NCI-H526 (cell line): Measurements from ENCODE around the gene SMYD3.

ENCODE experiments used
- DNase-seq, 2 experiments: peaks; one replicate each; lab custom pipeline; 2025; lab: John Stamatoyannopoulos, UW

The SMYD3 gene

DNA sequence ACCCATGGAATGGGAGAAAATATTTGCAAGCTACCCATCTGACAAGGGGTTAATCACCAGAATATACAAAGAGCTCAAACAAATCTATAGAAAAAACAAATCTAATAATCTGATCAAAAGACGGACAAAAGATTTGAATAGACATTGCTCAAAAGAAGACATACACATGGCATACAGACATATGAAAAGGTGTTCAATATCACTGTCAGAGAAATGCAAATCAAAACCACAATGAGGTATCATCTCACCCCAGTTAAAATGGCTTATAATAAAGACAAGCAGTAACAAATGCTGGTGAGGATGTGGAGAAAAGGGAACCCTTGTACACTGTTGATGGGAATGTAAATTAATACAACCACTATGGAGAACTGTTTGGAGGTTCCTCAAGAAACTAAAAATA is 600.9 kb downstream of the SMYD3 start:
- peak; percentile 82 to 92 for DNase-seq

DNA sequence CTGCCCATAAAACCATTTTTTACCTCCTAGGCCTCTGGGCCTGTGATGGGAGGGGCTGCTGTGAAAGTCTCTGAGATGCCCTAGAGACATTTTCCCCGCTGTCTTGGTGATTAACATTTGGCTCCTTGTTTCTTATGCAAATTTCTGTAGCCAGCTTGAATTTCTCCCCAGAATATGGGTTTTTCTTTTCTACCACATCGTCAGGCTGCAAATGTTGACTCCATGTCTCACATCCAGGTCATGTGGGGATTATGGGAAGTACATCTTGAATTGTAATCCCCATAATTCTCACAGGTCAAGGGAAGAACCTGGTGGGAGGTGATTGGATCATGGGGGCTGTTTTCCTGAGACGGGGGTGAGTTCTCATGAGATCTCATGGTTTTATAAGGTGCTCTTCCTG is 603.2 kb downstream of the SMYD3 start:
- no peak for DNase-seq

DNA sequence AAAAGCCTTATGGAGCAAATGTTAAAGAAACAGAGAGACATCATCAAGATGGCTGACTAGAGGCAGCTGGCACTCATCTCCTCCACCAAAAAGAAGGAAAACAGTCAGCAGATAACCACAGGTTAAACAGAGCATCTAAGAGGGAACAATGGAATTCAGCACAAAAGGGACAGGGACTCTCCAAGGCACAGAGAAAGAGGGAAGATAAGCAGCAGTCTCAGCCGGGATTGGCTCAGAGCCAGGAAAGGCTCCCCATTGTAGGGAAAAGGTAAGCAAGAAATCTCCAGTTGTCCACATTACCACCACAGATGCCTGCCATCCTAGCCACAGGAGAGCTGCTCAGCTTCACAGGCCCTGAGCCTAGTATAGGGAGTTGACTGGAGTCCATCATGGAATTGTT is 605.5 kb downstream of the SMYD3 start:
- DNase-seq: no peak

DNA sequence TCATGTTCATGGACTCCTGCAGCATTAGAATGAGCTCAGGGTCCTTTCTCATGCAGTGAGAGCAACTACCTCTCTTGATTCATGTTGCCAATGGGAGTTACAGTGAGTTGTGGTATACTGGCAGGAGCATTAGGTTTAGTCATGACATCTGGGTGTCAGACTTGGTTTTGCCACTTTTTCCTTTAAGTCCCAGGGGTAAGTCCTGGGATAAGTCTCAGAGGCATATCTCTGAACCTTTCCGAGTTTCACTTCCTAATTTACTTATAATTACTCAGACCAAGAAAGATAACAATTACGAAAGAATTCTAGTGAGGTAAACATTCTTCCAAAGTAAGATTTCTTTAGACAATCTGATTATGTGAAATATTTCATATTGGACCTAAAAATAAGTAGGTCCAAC is 606.0 kb downstream of the SMYD3 start:
- no peak for DNase-seq

DNA sequence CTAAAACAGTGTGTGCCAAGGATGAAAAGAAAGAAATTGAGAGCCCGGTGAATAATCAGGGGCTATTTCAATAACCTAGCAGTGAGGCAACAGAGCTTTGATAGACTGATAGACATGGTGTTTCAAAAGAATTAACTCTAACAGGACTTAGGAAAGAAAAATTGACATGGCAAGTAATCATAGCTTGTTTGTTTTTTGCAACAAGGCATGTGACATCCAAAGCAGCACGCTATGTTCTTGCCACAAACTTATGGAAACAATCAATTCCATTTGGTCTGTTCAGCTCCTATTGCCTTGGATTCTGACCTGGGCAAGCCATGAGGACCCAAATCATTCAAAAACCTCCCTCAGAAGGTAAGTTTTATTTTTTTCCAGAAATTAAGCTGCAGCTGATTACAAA is 608.5 kb downstream of the SMYD3 start:
- peak in 1 of 2 experiments; percentile 41 for DNase-seq

DNA sequence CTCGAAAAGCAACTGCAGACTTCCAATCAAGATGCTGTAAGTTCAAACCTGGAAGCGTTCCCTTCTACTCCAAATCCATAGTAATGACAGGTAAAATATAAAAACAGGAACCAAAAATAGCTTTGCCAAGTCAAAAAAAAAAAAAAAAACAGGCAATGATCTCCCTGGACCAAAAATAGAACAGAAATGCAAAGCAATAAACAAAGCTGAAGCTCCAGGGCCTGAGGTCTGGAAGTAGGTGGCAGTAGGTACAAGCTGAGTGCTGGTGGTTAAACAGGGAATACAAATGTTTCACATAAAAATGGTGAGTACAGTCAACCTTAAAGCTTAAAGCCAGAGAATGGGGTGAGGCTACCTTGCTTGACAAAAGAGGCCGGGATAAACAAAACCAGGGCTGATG is 610.8 kb downstream of the SMYD3 start:
- peak; percentile 42 to 68 for DNase-seq

DNA sequence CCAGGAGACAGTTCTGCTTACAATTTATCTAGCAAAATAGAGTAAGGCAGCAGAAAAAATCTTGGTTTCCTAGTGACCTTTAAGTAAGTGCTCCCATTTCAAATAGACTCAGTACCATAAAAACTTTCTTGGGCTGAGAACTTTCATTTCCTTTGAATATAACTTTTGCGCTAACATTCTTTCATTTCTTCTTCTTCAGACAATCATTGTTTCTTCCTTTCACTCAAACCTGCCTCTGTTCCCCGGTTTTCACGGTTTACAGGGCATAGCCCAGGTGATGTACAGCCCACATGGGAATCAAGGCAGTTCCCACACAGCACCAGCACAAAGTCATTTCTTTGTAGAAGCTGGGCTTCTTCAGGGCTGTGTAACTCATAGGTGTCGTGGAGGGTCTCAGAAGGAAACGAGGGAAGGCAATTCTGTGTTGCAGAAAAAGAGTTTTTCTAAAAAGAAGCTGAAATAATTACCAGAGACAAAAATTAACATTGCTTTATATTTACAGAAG is 611.6 kb downstream of the SMYD3 start:
- peak; percentile 30 to 34 for DNase-seq

DNA sequence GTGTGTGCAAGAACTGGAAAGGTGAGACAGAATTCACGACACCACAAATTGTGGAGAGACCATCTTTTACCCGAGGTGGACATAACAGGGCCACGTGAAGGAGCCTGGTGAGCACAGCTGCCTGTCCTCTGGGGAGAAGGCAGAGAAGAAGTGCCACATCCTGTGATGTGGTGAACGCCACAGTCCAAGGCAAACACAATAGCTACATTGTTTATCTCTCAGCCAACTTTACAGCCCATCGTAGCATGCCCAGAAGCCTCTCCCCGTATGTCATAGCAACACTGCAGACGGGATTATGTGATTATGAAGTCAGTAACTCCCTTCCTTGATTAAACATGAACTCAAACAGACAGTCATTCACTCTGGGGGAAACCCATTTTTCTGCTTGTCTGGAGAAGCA is 612.2 kb downstream of the SMYD3 start:
- peak; percentile 82 to 88 for DNase-seq

DNA sequence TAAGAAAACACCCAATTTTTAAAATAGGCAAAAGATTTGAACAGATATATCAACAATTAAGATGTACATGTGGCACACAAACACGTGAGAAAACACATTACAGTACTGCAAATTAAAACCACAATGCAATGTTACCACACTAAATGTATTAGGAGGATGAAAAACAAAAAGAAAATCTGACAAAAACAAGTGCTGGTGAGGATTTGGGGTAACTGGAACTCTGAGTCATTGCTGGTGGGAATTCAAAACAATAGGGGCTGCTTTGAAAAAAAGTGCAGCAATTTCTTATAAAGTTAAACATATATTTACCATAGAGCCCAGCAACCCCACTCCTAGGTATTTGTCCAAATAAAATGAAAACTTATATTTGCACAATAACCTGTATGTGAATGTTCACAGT is 614.1 kb downstream of the SMYD3 start:
- no peak for DNase-seq

DNA sequence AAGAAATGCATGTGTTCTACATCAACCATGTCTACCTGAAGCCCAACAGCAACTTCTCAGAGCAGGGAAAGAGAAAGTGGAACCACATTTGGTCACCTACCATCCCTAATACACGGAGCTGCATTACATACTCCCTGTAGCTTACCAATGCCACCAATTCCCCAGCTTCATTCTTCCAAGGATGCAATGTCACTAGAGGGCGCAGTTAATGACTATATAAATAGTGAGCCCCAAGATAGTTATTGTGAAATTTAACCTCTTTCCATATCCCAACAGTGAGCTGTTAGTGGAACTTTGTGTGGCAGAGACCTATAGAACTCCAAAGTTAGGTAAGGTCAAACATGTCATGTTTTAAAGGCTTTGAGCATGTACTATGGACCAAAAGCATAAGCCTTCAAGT is 618.3 kb downstream of the SMYD3 start:
- DNase-seq: peak in 1 of 2 experiments; percentile 54

DNA sequence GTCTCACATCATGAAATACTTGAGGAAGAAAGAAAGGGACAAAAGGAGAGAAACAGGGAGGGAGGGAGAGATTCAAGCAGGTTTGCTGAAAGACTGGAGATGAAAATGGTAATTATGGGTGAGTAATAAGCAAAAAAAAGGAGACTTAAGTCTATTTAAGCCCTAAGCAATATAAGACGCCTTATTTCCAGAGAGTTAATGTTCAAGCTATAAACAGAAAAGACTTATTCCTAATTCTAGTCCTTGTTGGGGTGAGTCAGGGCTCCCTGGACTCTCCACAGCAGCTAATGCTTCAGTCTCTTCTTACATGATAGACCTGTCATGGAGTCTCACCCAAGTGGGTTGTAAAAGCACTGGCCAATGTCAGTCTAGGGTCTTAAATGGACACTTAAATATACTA is 619.2 kb downstream of the SMYD3 start:
- DNase-seq: no peak

DNA sequence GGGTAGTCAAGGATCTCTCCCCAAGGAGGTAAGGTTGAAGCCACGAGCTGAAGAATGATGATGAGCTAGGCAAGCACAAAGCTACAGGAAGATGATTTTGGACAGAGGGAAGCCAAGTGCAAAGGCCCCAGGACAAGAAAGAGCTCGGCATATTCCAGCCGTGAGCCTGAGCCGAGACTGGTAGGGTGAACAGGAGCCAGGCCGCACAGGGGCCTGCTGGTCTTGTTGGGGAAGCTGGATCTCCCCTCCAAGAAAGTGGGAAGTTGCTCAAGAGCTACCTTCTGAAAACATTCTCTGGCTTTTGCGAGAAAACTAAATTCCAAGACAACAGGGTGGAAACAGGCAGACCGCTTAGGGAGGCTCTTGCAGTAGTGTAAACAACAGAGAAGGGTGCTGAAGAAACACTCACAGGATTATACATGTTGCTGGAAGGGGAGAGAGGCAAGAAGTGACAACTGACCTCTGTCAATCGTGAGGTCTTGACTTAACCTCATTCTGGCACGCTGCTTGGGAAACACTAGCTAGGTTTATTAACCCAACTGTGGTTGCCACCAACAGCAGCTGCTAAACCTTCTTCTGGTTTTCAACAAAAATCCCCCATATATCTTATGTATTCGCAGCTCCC is 625.2 kb downstream of the SMYD3 start:
- DNase-seq: no peak

DNA sequence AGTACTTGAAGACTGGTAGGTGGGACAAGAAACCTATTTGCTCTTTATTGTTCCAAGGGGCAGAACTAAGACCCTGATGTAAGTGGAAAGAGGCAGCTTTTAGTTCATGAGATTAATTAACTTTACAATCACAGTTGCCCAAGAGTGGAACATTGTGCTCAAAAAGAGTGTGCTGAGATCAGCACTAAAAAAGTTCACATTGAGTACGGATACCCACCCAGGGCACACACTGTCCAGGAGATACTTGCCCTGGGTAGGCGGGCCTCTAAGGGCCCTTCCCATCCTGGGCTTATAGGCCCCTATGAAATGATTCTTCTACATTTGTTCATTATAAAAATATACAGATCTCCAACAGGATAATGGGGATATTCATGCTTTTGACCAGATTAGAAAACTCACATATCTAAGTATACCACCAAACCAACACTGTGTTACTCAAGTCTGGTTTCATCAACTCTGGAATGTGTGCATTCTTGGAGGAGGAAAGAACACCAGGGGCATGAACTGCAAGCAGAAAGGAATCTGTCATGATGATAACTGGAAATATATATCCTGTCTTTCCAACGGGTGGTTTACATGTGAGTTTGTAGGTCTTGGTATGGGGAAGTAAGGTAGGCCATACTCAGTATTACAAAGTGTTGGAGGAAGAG is 626.2 kb downstream of the SMYD3 start:
- no peak for DNase-seq

DNA sequence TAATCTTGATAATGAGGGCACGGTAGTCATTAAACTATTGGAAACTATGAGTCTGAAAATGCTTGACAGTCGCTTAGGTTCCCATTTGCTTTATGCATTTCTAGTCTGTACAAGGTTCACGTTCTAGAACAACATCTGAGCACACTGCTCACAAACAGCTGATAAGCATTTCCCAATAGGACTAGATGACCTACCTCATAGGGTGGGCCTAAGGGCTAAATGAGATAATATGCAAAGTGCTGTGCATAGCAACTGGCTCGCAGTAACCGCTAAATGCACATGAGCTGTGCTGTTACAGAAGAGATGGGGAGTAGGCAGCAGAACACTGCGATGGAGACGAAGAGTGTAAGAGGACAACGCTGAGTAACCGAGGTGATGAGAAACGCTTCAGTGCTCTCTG is 628.0 kb downstream of the SMYD3 start:
- peak in 1 of 2 experiments; percentile 10 for DNase-seq

DNA sequence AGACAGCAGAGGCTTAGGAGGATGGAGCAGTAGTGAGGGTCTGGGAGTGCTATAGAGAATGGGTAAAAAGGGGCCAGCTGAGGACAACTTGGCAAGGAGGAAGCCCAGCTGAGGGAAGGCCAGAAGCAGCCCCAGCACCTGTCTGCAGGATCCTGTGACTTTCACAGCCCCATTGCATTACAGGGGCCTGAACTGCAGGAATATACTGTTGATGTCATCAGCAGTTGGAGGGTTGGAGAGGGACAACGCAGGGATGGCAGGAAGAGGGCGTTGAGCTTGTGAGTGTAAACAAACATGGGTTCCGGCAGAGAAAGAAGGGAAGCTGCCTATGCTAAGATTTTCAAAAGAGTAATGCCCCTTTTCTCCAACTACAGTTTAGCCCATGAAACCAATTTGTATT is 628.5 kb downstream of the SMYD3 start:
- DNase-seq: no peak

DNA sequence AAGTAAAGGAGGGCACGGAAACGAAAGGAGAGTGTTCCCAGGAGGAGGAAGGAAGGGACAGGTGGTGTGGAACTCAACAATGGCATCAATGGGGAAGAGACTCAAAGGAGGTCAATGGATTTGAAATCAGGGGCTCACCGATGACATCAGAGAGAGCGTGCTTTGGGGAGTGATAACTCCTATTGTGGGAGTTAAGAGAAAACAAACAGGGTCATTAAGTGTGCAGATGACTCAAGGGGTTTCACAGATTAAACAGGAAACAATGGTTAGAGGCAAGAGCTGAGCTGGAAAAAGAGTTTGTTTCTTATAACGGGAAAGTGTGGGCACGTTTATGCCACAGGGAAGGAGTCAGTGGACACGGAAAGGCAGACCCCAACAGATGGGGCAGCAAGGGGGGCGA is 629.1 kb downstream of the SMYD3 start:
- DNase-seq: no peak

DNA sequence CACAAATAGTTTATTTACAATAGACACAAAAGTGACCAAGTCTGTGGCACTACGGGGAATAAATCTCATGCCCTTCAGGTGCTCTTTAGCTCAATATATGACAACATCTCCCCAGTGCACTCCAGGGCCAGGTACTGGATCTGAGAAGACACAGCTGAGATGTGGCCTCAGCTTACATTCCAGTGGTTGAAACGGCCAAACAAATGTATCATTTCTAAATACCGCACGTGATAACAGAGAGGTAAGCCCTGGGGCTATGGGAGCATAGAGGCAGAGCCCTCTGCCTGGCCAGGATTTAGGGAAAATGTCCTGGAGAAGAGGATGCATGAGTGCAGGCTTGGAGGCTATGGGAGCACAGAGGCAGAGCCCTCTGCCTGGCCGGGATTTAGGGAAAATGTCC is 630.5 kb downstream of the SMYD3 start:
- DNase-seq: no peak

DNA sequence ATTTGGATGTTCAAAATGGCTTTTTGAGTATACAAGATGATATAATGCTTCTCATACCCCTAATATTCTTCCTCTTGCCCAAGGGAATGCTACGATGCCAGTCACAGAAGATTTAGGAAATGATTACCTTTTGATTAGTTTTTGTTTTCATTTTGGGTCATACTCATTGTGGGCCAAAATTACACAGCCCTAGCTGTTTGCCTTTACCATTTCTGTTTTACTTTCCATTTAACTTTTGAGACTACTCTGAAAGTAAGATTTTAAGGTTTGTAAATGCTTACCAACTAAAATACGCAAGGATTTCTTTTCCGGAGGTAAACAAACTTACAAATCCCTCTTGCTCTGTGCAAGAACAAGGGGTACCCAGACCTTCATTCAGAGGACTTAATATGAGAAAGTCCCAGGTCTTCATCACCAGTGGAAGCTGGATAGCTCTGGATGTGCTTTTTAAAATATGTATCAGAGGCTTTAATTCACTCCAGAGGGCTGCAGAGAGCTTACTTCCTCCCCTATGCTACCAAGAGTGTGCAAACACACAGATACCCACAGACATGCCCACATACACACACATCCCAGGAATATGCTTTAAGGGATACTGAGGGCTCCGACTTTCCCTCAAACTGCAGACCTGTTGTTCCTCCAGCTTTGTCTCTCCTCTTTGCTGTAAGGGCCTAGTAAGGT is 631.4 kb downstream of the SMYD3 start:
- DNase-seq: no peak

DNA sequence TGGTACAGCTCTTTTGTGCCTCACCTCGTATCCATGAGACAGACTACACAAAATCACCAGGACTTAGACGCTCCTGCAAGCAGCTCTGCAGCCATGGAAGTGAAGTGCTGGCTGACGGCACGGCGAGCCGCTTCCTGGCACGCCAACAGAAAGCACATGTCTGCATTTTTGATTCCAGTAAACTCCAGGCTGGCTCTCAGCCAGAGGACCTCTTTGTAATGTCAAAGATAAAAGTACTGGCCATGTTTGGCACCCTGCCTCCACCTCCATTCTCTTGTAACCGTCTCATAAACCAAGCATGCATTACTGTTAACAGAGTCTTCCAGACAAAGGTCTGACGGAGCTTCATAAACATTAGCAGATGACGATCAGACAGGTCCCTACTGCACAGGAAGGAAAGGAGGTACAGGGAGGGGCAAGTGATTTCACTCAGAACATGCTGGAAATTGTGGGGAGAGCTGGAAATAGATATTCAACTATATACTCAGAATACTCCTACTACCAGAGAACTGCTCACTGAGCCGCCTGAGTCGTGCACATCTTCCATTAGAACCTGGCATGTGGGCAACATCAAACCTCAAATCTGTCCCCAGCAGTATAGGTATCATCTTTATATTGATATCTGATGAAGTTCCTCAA is 632.0 kb downstream of the SMYD3 start:
- DNase-seq: no peak

DNA sequence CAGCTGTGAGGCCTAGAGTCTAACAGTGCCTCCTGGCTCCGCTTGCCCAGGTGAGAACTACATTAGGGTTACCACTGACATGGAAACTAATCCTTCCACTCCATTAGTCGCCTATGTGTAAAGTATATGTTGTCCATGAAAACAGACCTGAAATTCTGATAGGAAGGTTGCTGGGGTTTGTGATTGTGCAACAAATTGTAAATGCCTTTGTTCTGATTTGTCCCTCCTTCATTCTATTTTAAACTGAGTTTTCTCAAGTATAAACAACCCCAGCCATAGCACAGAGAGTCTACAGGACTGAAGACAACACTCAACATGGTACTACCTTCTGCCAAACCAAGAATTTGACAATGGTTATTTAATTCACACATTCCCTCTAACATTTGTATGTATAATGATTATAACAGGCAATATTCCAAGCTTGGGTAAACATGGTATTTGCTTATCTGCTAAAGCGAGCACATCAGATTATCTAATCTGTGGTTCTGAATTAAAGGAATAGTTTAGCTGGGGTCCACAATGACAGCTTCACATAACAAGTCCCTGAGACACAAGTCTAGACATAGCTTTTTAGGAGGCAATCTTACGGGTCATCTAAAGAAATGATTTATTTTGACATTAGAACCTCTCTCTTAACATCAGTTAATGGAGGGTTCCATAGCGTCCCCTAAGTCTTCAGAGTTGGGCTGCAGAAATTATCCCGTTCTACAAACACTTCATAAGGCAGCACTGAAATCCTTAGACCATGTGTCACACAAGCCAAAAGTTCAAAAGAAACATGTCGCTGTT is 633.0 kb downstream of the SMYD3 start:
- no peak for DNase-seq

DNA sequence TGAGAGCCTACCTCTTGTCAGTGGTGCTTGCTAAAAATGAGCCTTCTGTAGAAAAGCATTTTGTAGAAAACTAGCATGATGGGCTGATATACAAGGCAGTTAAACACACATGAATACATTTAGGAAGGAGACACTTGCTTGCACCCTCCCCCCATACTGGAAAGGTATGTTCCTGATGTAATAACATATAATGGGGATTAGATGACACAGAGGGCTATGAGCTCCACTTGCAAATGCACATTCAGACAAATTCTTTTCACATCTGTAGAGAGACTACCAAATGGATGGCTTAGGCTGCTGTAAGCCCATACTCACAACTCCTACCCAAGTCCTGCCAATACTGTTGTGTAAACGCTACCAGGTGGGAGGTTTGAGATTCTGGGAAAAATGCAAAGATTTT is 634.0 kb downstream of the SMYD3 start:
- DNase-seq: no peak

DNA sequence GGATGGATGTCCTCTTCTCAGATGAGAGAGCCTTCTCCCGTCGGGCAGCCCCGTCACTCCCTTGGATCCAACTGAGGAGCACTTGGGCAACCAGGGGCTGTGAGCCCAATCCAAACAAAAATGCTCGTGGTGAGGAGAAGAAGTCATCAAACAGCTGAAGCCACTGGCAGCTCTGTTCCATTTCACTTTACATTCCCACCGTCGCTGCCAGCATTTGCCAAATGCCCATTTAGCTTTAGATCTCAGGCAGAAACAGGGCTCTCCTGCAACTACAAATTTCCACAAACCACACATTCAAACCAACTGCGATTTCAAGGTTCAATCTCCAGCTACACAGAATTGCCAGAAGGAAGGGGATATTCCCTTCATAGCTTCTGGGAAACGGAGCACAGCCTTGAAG is 634.6 kb downstream of the SMYD3 start:
- DNase-seq: no peak
